ENCODE data around the gene FABP2.
"Not testable (repeated sequence)": the region's sequence is repeated elsewhere in the genome, so short reads cannot be mapped to it uniquely, and the experiment has no call there.

Gene FABP2

DNA sequence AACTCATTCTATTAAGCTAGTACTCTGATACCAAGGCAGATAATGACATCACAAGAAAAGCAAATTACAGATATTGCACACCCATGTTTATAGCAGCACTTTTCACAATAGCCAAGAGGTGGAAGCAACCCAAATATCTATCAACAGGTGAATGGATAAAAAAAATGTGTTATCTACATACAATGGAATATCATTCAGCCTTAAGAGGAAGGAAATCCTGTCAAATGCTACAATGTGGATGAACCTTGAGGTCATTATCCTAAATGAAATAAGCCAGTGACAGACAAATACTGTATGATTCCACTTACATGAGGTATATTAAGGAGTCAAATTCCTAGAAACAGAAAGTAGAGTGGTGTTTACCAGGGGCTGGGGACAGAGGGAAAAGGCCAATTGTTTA lies 14.3 kb downstream of the FABP2 start:
- DNase-seq: no peak

DNA sequence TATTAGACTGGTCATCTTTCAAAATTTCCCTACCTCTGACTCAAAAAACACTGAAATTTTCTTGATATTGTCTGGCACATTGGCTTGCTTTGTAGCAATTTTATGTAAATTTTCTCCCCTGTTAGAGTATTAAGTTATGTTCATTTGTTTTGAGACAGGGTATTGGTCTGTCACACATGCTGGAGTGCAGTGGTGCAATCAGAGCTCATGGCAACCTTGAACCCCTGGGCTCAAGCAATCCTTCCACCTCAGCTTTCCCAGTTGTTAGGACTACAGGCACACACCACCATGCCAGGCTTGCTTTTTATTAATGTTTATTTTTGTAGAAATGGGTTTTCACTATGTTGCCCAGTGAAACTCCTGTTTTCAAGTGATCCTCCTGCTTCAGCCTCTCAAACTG lies 17.5 kb downstream of the FABP2 start:
- no peak for DNase-seq

DNA sequence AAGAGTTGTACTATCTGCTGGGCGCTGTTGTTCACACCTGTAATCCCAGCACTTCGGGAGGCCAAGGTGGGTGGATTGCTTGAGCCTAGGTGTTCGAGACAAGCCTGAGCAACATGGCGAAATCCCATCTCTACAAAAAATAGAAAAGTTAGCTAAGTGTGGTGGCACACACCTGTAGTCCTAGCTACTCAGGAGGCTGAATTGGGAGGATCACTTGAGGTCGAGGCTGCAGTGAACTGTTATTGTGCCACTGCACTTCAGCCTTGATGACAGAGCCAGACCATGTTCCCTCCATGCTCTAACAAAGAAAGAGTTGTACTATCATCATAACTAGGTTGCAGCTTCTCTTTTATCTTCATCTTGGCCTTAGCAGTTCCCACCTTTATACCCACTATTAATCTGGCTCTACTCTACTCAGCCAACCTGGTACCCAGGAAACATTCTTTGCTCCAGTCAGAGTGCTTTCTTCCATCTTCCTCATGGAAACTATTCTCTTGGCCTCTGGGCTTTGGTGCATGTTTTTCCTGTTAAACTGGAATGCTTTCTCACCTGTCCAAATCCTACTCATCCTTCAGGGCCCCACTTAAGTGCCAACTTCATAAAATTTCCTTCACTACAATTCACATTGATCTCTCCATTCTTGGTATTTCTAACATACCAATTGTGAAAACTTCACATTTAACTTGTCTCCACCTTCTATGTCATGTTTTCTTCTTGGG lies 18.2 kb downstream of the FABP2 start:
- no peak for DNase-seq

DNA sequence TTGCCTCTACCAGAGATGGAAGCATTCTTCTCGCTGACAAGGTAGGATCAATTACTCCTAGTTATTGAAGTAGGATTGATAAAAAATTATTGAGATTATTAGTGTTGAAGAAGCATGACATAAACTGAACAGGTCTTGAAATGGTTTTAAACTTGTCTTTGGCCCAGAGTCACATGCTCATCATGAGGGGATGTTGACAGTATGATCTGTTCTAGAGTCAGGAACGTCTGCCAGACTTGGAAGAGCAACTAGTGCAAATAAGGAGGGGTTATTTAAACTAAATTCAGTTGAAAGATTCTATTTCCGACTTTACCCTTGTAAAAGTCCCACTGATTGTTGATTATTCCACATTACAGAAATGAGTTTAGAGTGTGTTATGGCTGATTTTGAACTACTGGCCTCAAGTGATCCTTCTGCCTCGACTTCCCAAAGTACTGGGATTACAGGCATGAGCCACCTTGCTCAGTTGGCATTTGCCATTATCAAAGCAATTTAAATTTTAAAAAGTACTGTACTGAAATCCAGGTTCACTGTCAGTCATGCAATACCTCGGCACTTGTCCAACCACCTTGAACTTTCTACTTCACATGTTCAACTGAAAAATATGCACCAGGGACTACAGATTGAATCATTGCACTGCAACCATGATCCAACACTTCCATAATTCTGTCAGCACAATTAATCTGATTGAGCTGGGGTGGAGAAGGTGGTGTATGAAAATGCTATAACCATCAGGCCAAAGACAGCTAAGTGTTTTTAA lies 19.7 kb downstream of the FABP2 start:
- no peak for DNase-seq

DNA sequence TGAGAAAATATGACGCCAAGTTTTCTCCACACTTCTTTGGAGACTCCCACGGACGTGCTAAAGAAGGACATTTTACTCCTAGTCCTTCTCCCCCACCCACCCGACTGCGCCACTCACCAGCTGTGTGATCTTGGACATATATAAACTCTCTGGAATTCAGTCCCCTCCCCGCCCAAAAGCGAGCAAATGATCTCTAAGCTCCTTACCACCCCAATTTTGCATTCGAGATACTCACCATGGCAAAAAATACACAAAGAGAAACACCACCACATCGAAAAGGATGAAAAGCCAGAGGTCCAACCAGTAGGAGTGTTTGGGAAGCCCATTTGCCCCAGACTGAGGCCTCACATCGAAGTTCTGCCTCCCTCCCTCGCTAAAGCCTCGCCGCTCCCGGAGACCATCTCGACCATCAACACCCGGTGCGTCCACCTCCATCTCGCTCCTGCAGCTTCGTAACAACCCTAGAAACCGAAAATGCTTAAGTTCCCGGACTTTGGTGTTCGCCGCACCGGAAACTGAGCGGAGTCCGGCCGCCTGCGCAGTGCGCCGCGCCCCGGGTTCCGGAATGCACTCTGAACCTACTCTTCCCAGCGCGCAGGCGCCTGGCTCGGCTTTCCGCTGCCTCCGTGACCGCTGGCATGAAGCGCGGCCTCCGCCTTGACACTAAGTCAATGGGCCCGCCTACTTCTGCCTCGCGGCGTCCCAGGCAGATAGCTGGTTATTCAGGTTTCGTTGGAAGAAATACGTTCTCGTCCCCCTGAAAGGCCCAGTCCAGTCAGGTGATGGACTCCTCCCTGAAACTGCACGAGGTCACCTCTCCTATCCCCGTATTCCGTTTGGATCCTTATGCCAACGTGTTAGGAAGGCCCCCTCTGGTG lies 21.6 kb downstream of the FABP2 start:
- DNase-seq: peak; percentile 93

DNA sequence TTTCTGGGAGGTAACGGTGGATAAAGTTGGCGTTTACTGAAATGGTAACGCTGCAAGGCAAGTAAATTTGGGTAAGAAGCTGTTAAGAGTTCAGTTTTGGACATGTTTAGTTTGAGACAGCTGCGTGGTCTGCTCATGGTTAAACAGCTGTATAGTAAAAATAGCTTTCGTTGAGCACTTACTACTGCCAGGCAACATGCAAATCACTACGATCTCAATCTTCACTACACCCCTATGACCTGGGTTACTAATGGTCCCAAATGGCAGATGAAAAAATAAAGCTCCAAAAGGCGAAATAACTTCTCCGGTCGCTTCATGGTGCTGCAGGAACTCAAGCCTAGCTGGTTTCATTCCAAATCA lies 22.2 kb downstream of the FABP2 start:
- DNase-seq: no peak

DNA sequence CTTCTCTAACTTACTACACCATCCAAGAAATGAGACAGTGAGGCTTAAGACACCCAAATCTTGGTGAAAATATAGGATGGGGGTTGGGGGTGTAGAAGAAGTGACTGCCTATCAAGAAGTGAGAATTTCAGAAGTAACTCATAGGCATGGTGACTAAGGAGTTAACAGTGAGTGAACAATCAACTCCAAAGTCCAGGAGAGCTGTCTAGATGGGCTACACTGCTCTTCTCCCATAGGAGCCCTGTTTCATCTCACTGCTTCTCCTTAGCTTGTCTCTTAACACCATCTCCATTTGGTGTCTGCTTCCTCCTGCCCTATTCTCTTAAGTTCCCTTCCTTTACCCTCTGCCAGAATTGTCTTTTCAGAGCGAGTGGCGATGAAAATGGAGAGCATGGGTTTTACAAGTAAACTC lies 22.7 kb downstream of the FABP2 start:
- DNase-seq: no peak

DNA sequence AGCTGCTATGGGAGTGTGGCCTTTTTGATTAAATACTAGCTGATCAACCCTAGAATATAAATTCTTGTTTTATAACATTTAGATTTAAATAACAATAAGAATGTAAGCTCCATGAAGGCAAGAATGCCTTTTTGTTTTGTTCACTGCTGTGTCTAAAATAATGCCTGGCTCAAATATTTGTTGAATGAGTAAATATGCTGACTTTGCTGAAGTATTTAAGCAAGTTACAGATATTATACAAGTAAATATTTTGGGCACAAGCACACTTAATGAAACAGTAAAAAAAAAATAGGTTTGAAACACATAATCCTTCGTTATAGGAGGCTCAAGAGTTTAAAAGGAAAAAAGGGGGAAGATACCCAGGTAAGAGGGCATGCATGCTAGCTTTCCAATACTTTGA lies 24.1 kb downstream of the FABP2 start:
- DNase-seq: no peak

DNA sequence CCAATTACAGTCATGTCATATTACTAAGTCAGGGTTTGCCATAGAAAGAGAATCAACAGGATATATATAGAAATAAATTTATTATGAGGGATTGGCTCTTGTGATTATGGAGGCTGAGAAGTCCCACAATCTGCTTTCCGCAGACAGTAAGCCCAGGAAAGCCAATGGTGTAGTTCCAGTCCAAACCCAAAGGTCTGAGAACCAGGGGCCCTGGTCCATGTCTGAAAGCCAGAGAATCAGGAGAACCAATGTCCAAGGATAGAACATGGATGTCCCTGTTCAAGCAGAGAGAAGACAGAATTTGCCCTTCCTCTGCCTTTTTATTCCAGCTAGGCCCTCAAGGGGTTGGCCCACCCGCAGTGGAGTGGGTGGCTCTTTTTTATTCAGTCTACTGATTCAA lies 25.6 kb downstream of the FABP2 start:
- DNase-seq: no peak

DNA sequence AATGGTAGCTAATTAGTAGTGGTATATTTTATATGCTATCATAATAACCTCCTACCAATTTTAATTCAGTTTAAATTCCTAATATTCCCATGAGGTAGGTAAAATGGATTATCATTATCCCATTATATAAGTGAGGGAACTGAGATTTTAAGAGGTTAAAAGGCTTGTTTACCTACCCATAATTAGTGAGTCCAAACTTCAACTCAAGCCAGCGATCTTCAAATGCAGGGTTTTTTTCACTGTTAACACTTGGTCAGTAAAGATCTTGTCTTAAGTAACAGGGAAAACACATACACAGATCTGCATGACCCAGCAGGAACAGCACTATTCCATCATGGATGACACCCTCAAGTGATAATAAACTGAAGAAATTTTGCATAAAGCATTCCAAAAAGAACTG lies 31.3 kb downstream of the FABP2 start:
- DNase-seq: no peak

DNA sequence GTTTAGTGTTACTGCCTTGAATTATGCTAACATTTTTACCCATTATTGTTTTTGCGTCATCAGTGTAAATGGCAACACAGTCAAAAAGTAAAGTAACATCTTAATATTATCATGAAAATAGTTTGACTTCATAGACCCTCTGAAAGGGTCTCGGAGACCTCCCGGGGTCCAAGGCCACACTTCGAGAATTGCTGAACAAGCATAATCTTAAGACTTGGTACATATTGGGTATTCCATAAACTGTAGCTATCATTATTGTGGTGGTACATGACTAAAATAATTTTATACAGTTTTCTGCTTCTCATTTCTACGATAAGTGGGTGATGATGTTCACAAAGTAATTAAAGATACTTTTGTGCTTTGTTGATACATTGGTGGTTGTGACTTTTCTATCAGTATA lies 32.6 kb downstream of the FABP2 start:
- DNase-seq: no peak

DNA sequence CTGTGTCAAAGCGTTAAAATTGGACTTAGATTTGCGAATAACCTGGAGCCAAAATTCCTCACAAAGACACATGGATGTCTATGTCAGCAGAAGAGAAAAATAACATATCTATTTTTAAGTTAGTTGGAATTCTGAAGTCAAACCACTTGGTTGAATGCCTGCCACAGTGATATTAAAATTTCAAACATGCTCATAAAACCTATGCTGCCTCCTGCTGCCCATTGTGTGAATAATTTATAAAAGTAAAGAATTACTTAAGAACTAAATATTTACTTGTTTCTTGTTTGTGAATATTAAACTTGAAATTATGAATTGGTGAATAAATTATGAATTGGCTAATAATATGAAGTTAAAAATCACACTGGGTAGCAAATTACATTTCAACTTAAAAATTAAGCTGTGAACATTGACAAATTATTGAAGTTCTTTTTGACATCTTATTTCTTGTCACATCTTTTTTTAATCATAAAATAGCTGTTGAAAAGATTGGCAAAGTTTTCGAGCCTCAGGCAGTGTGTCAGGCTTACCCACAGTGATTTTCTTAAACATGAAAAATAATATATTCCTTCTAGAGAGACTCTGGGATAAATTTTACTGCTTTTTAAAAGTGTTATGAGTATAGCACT lies 35.4 kb downstream of the FABP2 start:
- no peak for DNase-seq

DNA sequence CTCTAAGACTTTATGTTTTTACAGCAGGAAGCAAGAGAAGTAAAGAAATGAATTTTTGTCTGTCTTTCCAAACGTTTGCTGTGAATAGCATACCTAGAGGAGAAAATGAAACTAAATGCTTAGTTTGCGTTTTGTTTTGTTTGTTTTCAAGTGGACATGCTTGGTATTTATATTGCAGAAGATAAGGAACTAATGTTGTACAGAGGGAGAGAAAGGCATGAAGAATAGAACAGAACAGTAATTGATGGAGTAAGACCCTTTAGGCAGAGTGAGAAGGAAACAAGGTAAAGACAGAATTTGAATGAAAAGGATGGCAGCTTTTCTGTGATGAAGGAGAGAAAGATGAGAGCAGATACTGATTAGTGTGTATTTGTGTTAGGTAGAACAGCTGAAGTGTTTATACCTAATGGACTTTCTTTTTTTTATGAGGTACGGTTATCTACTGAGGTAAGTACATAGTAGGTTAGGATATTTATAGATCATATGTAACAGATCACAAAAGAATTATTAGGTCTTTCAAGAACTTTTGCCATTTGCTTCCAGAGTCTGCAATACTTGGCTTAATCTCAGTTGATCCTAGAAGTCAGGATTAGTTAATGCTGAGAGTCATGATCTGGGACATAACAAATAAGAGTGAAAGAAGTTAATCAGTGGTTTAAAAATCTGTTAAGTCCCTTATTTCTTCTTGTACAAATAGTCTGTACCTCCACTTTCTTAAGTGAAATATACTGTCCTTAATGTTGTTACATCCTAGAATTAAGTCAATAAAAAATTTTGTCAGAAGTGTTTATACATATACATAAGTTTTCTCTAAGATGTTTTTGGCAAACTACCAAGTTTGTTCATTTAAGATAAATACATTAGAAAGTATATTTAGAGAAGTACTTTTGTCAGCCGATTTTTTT lies 36.8 kb downstream of the FABP2 start:
- no peak for DNase-seq

DNA sequence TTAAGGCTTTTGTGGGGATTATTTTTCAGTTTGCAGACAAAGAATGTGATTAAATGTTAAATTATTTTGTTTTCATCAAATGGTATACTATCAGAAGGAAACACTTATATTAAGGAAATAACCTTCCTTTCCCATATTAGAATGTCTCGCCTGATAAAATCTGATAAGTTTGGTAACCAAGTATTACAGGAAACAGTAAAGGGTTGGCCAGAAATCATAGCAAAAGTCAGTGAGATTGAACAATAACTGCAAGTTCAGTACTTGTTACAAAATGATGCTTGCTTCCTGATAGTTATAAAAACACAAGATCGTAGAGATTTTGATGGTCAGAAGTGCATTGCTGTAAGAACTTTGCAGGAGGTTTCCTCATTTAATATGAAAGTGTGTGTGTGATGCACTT lies 40.5 kb downstream of the FABP2 start:
- DNase-seq: no peak

DNA sequence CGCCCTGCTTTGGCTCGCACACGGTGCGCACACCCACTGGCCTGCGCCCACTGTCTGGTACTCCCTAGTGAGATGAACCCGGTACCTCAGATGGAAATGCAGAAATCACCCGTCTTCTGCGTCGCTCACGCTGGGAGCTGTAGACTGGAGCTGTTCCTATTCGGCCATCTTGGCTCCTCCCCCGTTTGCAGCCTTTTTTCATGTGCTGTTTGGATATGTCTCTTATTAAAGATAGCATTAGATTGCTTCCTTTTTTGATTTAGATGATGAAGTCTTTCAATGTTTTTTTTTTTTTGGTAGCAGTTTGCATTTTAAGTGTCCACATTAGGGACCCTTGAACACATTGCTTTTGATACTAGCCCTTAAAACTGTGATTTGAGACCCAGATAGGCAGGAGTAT lies 42.0 kb downstream of the FABP2 start:
- not testable (repeated sequence) for DNase-seq

DNA sequence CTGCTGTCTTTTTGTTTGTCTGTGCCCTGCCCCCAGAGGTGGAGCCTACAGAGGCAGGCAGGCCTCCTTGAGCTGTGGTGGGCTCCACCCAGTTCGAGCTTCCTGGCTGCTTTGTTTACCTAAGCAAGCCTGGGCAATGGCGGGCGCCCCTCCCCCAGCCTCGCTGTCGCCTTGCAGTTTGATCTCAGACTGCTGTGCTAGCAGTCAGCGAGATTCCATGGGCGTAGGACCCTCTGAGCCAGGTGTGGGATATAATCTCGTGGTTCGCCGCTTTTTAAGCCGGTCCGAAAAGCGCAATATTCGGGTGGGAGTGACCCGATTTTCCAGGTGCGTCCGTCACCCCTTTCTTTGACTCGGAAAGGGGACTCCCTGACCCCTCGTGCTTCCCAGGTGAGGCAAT lies 42.4 kb downstream of the FABP2 start:
- DNase-seq: not testable (repeated sequence)

DNA sequence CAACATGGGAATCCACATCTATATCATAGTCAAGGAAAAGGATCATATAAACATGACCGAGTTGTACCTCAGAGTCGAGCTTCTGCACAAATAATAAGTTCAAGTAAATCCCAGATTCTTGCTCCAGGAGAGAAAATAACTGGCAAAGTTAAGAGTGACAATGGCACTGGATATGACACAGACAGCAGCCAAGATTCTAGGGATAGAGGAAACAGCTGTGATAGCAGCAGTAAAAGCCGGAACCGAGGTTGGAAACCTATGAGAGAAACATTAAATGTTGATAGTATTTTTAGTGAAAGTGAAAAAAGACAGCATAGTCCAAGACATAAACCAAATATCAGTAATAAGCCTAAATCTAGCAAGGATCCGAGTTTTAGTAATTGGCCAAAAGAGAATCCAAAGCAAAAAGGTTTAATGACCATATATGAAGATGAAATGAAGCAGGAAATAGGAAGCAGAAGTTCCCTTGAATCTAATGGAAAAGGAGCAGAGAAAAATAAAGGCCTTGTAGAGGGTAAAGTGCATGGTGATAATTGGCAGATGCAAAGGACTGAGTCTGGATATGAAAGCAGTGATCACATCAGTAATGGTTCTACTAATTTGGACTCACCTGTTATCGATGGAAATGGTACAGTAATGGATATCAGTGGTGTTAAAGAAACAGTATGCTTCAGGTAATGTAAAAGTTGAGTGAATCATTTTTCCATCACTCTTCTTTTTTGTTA lies 50.4 kb downstream of the FABP2 start:
- no peak for DNase-seq

DNA sequence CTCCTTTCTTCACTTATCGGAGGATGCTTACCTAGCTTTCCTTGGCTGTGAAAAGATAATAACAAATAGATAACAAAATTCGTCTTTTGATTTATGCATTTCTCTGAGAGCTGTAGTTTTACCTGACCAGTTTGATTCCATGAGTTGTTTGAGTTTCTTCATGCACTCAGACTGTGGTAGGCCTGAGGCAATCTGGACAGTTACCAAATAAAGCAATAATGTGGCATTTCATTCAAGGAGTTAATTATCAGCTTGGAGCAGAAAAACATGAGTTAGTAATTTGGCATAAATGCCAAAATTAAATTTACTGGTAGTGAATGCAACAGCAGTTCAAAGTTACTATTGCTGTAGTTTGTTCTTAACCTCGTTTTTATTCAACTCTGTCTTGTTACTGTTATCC lies 53.5 kb downstream of the FABP2 start:
- DNase-seq: no peak

Measured in CD4-positive, alpha-beta T cell treated with Interleukin-15 for 1 hour (primary cell).